SHP77 (cell line): Measurements from ENCODE around the gene OR5M3.

Experiments
- DNase-seq, 2 experiments: peaks; one replicate each; lab custom pipeline; 2025; lab: John Stamatoyannopoulos, UW

Gene OR5M3

GRCh38 chr11:56473252-56473651 is at the start of gene OR5M3:
TSS of gene OR5M3 (minus strand) at chr11:56473352. CDS start at chr11:56470497, 2,855 bp downstream.
- no peak for DNase-seq

- DNase-seq = peak in 1 of 2 experiments; percentile 5
Observed at GRCh38 chr11:56522008-56522407, 48.9 kb upstream of the OR5M3 start.

GRCh38 chr11:56513280-56513679 is 40.1 kb upstream of the OR5M3 start:
- no peak for DNase-seq

- DNase-seq = no peak
Observed at GRCh38 chr11:56509439-56509838, 36.3 kb upstream of the OR5M3 start.

GRCh38 chr11:56497010-56497409 is 23.9 kb upstream of the OR5M3 start:
- no peak for DNase-seq

- DNase-seq = no peak
Observed at GRCh38 chr11:56495117-56495516, 22.0 kb upstream of the OR5M3 start.

GRCh38 chr11:56491270-56491669 is 18.1 kb upstream of the OR5M3 start, which contains the start of gene OR5M8:
TSS of gene OR5M8 (minus strand) at chr11:56491370. CDS start at chr11:56491370, 0 bp downstream.
- DNase-seq = no peak

GRCh38 chr11:56486801-56487200 is 13.6 kb upstream of the OR5M3 start:
- DNase-seq = no peak

GRCh38 chr11:56474729-56475235 is 1.6 kb upstream of the OR5M3 start:
- no peak for DNase-seq

GRCh38 chr11:56457076-56457475 is 16.1 kb downstream of the OR5M3 start:
- no peak for DNase-seq

- DNase-seq = no peak
Observed at GRCh38 chr11:56453521-56453920, 19.6 kb downstream of the OR5M3 start.
